Mesothelial cell of epicardium (in vitro differentiated cells): ENCODE measurements around the gene RBBP5. TPM values are rescaled to one million over a fixed set of nuclear protein-coding genes. Genes with fewer than 3 reads are reported as not detected.
A peak's percentile ranks its signal among the peaks of the same experiment; 100 is the strongest.

Experiments
- DNase-seq, 2 experiments: peaks; one replicate each; pipeline ENCODE4 v3.0.0; 2021; ENCODE audit warnings: low spot score in 2 of 2; ENCODE audit not compliant: unreplicated experiment in 2 of 2
- H3K27ac Mint-ChIP-seq: 2 replicates; pipeline ENCODE4 v1.8.0; 2021; ENCODE audit warnings: mixed read lengths
- H3K27me3 Mint-ChIP-seq: 2 replicates; pipeline ENCODE4 v1.8.0; 2021; ENCODE audit warnings: low read depth, mixed read lengths
- H3K36me3 Mint-ChIP-seq: 2 replicates; pipeline ENCODE4 v1.8.0; 2021; ENCODE audit warnings: mixed read lengths
- H3K4me1 Mint-ChIP-seq: 2 replicates; pipeline ENCODE4 v1.8.0; 2021; ENCODE audit warnings: mixed read lengths
- H3K4me3 Mint-ChIP-seq: 2 replicates; pipeline ENCODE4 v1.8.0; 2021; ENCODE audit warnings: mild to moderate bottlenecking, moderate library complexity, mixed read lengths
- H3K9me3 Mint-ChIP-seq: 2 replicates; pipeline ENCODE4 v1.8.0; 2021; ENCODE audit warnings: mixed read lengths
- CTCF ChIP-seq: fragments of 200-600 bp; sonication (generic); IDR thresholded peaks from one replicate; pipeline ENCODE4 v1.5.0; 2021; ENCODE audit warnings: antibody characterized with exemption; ENCODE audit not compliant: unreplicated experiment
- total RNA-seq: library from RNA; stranded (reverse); gene quantifications from 3 replicates; pipeline ENCODE4 v1.2.1, GENCODE V29; 2021

Gene RBBP5
- total RNA-seq, 1 donor from 2014 or later = 15.7 TPM

GRCh38 chr1:205124726-205125125 lies 2.9 kb upstream of the RBBP5 start:
- Mint-ChIP-seq H3K27ac (no peak overlapping the region), H3K27me3 (no peaks in the 10 kb centered on the region), H3K9me3 (no peaks in the 10 kb centered on the region), H3K4me1 (peaks cover 28% of the 10 kb centered on the region), H3K36me3 (no peaks in the 10 kb centered on the region), H3K4me3 (no peak overlapping the region)
- no peak for DNase-seq
- TF ChIP-seq CTCF = no peak

GRCh38 chr1:205122489-205122882 lies 708 bp upstream of the RBBP5 start:
- Mint-ChIP-seq H3K9me3 (no peaks in the 10 kb centered on the region), H3K27me3 (no peaks in the 10 kb centered on the region), H3K27ac (peak overlapping the region; percentile 100), H3K36me3 (peaks cover 6% of the 10 kb centered on the region), H3K4me3 (peak overlapping the region; percentile 98), H3K4me1 (peaks cover 30% of the 10 kb centered on the region)
- no peak for TF ChIP-seq CTCF
- no peak for DNase-seq

- no peak overlapping the region for H3K4me3 Mint-ChIP-seq
- no peak for TF ChIP-seq CTCF
- no peak overlapping the region for H3K27ac Mint-ChIP-seq
Measured at GRCh38 chr1:205118752-205119151, 3.0 kb downstream of the RBBP5 start.

GRCh38 chr1:205111354-205111753 lies 10.4 kb downstream of the RBBP5 start:
- H3K27ac Mint-ChIP-seq = no peak overlapping the region
- H3K9me3 Mint-ChIP-seq = no peaks in the 10 kb centered on the region
- peaks cover 15% of the 10 kb centered on the region for H3K36me3 Mint-ChIP-seq
- TF ChIP-seq CTCF = no peak
- H3K4me3 Mint-ChIP-seq = no peak overlapping the region
- no peaks in the 10 kb centered on the region for H3K4me1 Mint-ChIP-seq
- H3K27me3 Mint-ChIP-seq = no peaks in the 10 kb centered on the region
- no peak for DNase-seq

More at GRCh38 chr1:205118752-205119151, 3.0 kb downstream of the RBBP5 start:
- H3K9me3 Mint-ChIP-seq = no peaks in the 10 kb centered on the region
- peaks cover 30% of the 10 kb centered on the region for H3K4me1 Mint-ChIP-seq
- no peaks in the 10 kb centered on the region for H3K27me3 Mint-ChIP-seq
- DNase-seq = no peak
- peaks cover 10% of the 10 kb centered on the region for H3K36me3 Mint-ChIP-seq

GRCh38 chr1:205109711-205110110 lies 12.1 kb downstream of the RBBP5 start:
- Mint-ChIP-seq H3K27ac (no peak overlapping the region), H3K36me3 (peaks cover 24% of the 10 kb centered on the region), H3K4me3 (no peak overlapping the region), H3K27me3 (no peaks in the 10 kb centered on the region), H3K4me1 (no peaks in the 10 kb centered on the region), H3K9me3 (no peaks in the 10 kb centered on the region)
- TF ChIP-seq CTCF = no peak
- no peak for DNase-seq

GRCh38 chr1:205109269-205109668 lies 12.5 kb downstream of the RBBP5 start:
- Mint-ChIP-seq H3K36me3 (peaks cover 26% of the 10 kb centered on the region), H3K27ac (no peak overlapping the region), H3K4me3 (no peak overlapping the region), H3K27me3 (no peaks in the 10 kb centered on the region), H3K9me3 (no peaks in the 10 kb centered on the region), H3K4me1 (no peaks in the 10 kb centered on the region)
- TF ChIP-seq CTCF = no peak
- no peak for DNase-seq
